Activated naive CD8-positive, alpha-beta T cell treated with anti-CD3 and anti-CD28 coated beads, Interleukin-2, amount 50 U/mL, for 16 hours (primary cell): Measurements from ENCODE around the gene KRTAP5-7.
"Not testable (repeated sequence)": the region's sequence is repeated elsewhere in the genome, so short reads cannot be mapped to it uniquely, and the experiment has no call there.

Experiments
- DNase-seq: peaks from one replicate; pipeline ENCODE4 v3.0.0-alpha.2; 2020; ENCODE audit warnings: low read depth, low spot score

Gene KRTAP5-7

DNA sequence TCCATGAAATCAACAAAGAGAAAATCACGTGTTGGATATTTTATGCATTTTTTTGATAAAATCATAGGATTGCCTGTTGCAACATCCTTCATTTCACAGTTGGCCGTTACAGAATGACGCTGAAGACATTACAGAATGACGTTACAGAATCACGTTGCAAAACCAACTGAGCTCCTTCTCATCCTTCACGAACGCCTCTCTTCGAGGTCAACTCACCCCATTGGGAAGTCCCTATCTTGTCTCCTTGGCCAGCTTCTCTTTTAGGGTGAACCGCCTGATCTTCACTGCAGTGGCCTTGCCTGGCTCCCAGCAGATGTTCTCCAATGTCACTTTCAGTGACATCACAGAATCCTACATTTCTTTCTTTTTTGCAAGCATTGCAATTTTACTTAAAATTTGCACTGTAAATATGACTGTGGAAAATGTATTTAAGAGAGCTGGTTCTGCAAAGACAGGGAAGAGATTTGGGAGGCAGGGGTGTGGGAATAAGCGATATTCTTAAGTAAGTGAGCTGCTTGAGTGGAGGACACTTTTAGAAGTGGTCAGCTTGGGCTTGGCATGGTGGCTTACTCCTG lies 5.1 kb downstream of the KRTAP5-7 start:
- DNase-seq: no peak

GRCh38 chr11:71534711-71535608 lies 7.9 kb downstream of the KRTAP5-7 start:
- not testable (repeated sequence) for DNase-seq

DNA sequence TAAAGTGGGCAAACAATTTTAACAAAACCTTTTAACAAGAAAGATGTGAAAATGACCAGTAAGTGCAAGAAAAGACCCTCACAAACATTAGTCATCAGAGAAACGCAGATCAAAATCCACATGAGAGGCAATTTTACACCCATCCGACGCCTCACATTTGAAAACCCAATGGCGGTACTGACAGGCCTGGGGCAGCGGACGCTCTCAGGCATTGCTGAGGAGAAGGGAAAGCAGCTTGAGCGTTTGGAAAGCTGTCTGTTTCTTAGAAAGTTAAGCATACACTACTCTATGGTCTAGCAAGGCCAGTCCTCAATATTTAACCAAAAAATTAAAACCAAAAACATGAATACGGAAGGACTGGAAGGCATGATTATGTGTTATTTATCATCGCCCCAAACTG lies 8.8 kb downstream of the KRTAP5-7 start:
- no peak for DNase-seq

GRCh38 chr11:71537537-71537936 lies 10.5 kb downstream of the KRTAP5-7 start:
- no peak for DNase-seq

DNA sequence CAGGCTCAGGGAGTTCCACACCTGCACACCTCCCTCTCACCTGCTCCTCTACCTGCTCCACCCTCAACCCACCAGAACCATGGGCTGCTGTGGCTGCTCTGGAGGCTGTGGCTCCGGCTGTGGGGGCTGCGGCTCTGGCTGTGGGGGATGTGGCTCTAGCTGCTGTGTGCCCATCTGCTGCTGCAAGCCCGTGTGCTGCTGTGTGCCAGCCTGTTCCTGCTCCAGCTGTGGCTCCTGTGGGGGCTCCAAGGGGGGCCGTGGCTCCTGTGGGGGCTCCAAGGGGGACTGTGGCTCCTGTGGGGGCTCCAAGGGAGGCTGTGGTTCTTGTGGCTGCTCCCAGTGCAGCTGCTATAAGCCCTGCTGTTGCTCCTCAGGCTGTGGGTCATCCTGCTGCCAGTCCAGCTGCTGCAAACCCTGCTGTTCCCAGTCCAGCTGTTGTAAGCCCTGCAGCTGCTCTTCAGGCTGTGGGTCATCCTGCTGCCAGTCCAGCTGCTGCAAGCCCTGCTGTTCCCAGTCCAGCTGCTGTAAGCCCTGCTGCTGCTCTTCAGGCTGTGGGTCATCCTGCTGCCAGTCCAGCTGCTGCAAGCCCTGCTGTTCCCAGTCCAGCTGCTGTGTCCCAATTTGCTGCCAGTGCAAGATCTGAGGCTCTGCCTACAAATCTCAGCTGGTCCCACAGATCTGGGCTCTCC lies 11.1 kb downstream of the KRTAP5-7 start, which contains the start of gene KRTAP5-8:
Gene KRTAP5-8 (plus strand): TSS at position 49 of the 689 bp plus-strand sequence. CDS start 31 bp downstream, at position 80.
- not testable (repeated sequence) for DNase-seq

DNA sequence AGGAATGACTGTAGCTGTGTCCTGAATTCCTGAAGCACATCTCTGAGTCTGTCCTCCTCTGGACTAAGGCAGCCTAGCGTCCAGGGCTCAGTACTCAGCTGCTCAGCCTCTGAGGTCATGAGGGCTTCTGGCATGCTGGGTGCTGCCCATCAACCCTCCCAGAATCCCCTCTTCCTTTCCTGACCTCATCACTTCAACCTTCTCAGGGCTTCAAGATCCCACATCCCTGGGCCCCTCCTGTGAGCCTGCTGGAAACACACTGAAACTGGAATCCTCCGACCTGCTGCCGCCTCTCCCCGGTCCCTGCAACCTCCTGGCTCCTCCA lies 11.6 kb downstream of the KRTAP5-7 start:
- no peak for DNase-seq

DNA sequence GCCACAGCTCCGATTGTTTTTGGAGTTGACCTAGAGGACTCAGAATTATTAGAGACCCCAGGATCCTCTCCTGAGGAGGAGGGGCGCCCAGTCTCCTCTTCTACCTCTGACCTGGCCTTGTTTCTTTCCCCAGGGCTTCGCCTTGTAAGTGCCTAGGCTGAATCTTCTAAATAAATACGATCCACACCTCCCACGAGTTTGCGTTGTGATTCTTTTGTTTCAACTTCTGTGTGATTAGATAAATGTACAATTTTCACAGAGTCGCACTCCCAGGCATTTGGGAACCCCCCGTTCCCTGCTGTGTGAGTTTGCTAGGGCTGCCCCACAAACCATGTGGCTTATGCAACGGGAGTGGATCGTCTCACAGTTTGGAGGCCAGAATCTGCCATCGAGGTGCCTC lies 11.9 kb downstream of the KRTAP5-7 start:
- no peak for DNase-seq

DNA sequence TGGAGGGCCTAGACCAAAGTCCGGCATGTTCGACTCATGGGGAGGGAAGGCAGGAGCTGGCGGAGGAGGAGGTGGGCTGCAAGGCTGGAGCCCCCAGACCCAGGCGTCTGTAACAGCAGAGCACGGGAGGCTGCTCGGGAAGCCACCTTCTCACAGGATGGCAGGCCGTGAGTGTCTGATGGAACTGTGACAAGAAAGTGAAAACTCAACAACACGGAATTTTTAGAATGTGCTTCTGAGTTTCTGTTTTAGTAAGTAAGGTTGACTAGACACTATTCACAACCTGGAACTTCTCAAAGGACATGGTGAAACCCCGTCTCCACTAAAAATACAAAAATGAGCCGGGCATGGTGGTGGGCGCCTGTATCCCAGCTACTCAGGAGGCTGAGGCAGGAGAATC lies 12.9 kb downstream of the KRTAP5-7 start:
- not testable (repeated sequence) for DNase-seq

GRCh38 chr11:71540521-71541304 lies 13.6 kb downstream of the KRTAP5-7 start:
- not testable (repeated sequence) for DNase-seq

- DNase-seq: no peak
These were observed 15.3 kb downstream of the KRTAP5-7 start for GRCh38 chr11:71542382-71542781.

DNA sequence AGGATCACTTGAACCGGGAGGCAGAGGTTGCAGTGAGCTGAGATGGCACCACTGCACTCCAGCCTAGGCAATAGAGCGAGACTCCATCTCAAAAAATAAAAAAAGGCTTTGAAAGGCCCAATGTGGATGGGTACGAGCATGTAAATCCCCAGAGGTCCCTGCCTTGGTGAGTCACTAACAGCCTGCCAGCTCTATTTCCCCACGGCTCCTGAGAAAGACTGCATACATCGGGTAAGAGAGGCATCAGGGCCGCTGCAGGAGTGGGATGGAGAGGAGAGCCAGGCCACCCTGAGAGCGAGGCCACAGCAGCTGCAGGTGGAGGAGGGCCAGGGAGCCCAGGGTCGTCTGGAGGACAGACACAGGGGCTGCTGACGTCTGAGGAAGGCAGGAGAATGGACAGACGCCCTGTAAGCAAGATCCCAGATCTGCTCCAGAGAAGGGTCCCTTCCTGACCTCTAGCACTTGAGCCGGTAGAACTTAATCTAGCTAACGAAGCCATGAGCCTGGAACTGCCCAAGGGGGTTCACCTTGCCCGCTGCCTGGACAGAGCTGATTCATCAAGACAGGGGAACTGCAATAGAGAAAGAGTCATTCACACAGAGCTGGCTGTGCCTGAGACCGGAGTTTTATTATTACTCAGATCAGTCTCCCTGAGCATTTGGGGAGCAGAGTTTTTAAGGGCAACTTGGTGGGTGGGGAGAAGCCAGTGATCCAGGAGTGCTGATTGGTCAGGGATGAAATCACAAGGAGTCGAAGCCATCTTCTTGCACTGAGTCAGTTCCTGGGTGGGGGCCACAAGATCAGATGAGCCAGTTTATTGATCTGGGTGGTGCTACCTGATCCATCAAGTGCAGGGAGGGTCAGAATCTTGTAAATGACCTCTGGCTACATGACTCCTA lies 16.1 kb downstream of the KRTAP5-7 start:
- no peak for DNase-seq

DNA sequence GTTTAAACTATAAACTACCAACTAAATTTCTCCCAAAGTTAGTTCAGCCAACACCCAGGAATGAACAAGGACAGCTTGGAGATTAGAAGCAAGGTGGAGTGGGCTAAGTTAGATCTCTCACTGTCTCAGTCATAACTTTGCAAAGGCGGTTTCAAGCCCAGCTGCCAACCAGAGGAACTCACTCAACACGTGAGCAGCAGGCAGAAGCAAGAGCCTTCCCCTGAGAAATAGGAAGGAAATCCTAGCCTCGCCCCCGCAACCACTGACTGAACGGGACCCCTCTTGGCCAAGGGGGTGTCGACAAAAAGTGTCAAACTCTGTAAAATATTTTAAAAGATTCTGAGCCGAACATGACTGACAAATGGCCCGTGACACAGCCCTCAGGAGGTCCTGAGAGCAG lies 16.8 kb downstream of the KRTAP5-7 start:
- no peak for DNase-seq

- DNase-seq: no peak
These were observed 17.6 kb downstream of the KRTAP5-7 start for GRCh38 chr11:71544525-71545214.

DNA sequence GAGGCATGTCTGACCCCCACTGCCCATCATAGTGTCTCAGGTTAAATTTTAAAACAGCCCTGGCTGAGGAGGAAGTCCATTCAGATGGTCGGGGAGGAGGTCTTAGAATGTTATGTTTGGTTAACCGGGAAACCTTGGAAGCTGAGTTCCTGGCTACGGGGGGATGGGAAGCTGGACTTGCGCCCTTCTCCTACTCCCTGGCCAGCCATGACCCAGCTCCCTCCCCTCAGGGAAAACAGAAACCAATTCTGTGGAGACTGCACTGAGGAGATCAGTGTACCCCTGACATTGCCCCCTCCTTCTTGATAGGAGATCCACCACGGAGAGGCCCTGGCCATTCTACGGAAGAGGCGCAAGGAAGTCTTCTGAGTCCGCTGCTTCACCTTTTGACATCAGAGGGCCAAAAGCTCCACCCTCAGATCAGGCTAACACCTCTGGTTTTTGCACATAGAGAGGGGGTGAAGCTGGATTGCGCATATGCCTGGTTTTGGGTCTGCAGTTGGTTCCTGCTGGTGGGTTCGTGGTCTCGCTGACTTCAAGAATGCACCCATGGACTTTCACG lies 18.4 kb downstream of the KRTAP5-7 start:
- DNase-seq: no peak

DNA sequence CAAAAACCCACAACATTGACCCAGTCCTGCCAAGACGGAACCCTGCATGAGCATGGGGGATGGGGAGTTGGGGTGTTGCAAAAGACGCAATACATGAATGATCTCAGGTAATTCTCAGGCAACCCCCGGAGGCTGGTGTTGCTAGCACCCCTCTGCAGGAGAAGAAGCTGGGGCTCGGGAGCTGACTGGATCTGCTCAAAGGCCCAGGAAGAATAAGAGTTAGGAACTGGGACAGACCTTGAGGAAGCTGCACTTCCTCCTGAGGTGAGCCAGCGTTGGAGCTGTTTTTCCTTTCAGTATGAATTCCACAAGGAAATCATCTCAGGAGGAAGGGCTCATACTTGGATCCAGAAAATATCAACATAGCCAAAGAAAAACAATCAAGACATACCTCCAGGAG lies 21.1 kb downstream of the KRTAP5-7 start, which contains the start of gene KRTAP5-9:
Gene KRTAP5-9 (plus strand): TSS at position 301 of the 400 bp plus-strand sequence. CDS start 238 bp downstream, outside the sequence.
- DNase-seq: no peak

- no peak for DNase-seq
These were observed 21.7 kb downstream of the KRTAP5-7 start for GRCh38 chr11:71548716-71549151.

- DNase-seq: no peak
These were observed 24.6 kb downstream of the KRTAP5-7 start for GRCh38 chr11:71551711-71552110.

DNA sequence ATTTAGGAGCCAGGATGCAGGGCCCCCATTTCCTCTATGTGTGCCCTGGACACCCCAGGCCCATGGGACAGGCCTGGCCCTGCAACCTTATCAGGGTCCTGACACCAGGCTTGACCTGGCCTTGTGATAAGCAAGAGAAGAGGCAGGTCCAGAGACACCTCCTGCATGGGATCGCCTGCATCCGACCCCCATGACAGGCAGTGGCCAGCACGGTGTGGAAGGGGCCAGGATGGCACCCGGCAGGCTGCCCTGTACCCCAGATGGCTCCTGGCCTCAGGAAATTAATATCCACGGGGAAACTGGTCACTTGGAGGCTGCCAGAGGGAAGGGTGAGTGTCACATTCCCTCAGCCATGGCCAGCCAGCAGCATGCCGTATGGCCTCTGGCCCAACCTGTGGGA lies 27.9 kb downstream of the KRTAP5-7 start:
- DNase-seq: no peak

GRCh38 chr11:71555508-71555907 lies 28.4 kb downstream of the KRTAP5-7 start:
- DNase-seq: no peak

DNA sequence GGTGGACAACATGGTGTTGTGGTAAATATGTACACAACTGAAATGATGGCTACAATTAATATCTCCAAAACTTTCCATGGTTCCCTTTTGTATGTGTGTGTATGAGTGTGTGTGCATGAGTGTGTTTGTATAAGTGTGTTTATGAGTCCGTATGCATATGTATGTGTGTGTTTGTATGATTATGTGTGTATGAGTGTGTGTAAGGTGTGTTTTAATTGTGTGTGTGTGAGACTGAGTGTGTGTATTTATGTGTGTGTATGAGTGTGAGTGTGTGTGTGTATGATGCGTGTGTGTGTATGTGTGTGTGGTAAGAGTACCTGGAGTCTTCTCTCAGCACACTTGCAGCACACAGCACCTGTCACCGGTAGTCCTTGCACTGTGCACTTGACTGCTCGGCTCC lies 29.0 kb downstream of the KRTAP5-7 start:
- DNase-seq: no peak
